Measurements from ENCODE around the gene RAPGEF5.

The RAPGEF5 gene

GRCh38 chr7:22252936-22253536 lies 103.9 kb downstream of the RAPGEF5 start:
- DNase-seq: no peak

- DNase-seq: no peak
Observed at GRCh38 chr7:22252016-22252415, 104.9 kb downstream of the RAPGEF5 start.

- no peak for DNase-seq
Observed at GRCh38 chr7:22251281-22251680, 105.7 kb downstream of the RAPGEF5 start.

GRCh38 chr7:22250390-22250789 lies 106.6 kb downstream of the RAPGEF5 start:
- DNase-seq: no peak

GRCh38 chr7:22248111-22248809 lies 108.7 kb downstream of the RAPGEF5 start:
- no peak for DNase-seq

GRCh38 chr7:22241805-22242390 lies 115.1 kb downstream of the RAPGEF5 start:
- no peak for DNase-seq

- no peak for DNase-seq
Observed at GRCh38 chr7:22240904-22241571, 115.9 kb downstream of the RAPGEF5 start.

- DNase-seq: no peak
Observed at GRCh38 chr7:22238354-22239311, 118.3 kb downstream of the RAPGEF5 start.

- no peak for DNase-seq
Observed at GRCh38 chr7:22235134-22235533, 121.8 kb downstream of the RAPGEF5 start.

- no peak for DNase-seq
Observed at GRCh38 chr7:22234227-22234626, 122.7 kb downstream of the RAPGEF5 start.

- DNase-seq: no peak
Observed at GRCh38 chr7:22231806-22232205, 125.1 kb downstream of the RAPGEF5 start.

- no peak for DNase-seq
Observed at GRCh38 chr7:22231141-22231540, 125.8 kb downstream of the RAPGEF5 start.

- no peak for DNase-seq
Observed at GRCh38 chr7:22230238-22230637, 126.7 kb downstream of the RAPGEF5 start.

GRCh38 chr7:22229148-22229547 lies 127.8 kb downstream of the RAPGEF5 start:
- DNase-seq: no peak

- no peak for DNase-seq
Observed at GRCh38 chr7:22223807-22224206, 133.1 kb downstream of the RAPGEF5 start.

GRCh38 chr7:22220941-22221340 lies 136.0 kb downstream of the RAPGEF5 start:
- no peak for DNase-seq

- DNase-seq: no peak
Observed at GRCh38 chr7:22219739-22220493, 137.0 kb downstream of the RAPGEF5 start.

- DNase-seq: no peak
Observed at GRCh38 chr7:22219036-22219435, 137.9 kb downstream of the RAPGEF5 start.

GRCh38 chr7:22216832-22217475 lies 140.0 kb downstream of the RAPGEF5 start:
- no peak for DNase-seq

- DNase-seq: no peak
Observed at GRCh38 chr7:22216309-22216708, 140.6 kb downstream of the RAPGEF5 start.

GRCh38 chr7:22214000-22214399 lies 143.0 kb downstream of the RAPGEF5 start:
- DNase-seq: no peak

Data from effector CD8-positive, alpha-beta T cell (primary cell).